Psoas muscle (tissue), 8 donors: ENCODE data around the gene ADRM1. TPM values are rescaled to one million over a fixed set of nuclear protein-coding genes. Genes with fewer than 3 reads are reported as not detected.

Experiments used
- ATAC-seq, 4 donors: fragments of 200-7000 bp; cut with Tn5 transposase; one replicate each; pipeline ENCODE4 v1.9.1; 2020; ENCODE audit warnings: moderate library complexity in 3 of 4, mild to moderate bottlenecking in 2 of 4
- DNase-seq, 2 donors: peaks; one replicate each; pipeline ENCODE4 v3.0.0-alpha.2; 2020
- H3K27ac ChIP-seq: fragments of 200-600 bp; one replicate; pipeline ENCODE4 v1.8.0; 2022
- H3K27me3 ChIP-seq, 3 donors: fragments of 200-600 bp in 1 of 3; one replicate each; pipeline versions ENCODE4 v1.6.1 to v1.8.0; 2013 to 2022; ENCODE audit warnings: low read length in 2 of 3, mild to moderate bottlenecking in 2 of 3, moderate library complexity in 1 of 3; ENCODE audit not compliant: insufficient read depth in 3 of 3
- H3K36me3 ChIP-seq, 2 donors: fragments of 200-600 bp in 1 of 2; one replicate each; pipeline versions ENCODE4 v1.6.1 to v1.8.0; 2013 to 2022; ENCODE audit warnings: low read depth in 1 of 2, mild to moderate bottlenecking in 1 of 2, moderate library complexity in 1 of 2; ENCODE audit not compliant: insufficient read depth in 1 of 2
- H3K4me1 ChIP-seq: fragments of 200-600 bp; one replicate; pipeline ENCODE4 v1.8.0; 2022
- H3K4me3 ChIP-seq: fragments of 200-600 bp; one replicate; pipeline ENCODE4 v1.8.0; 2022; ENCODE audit warnings: mild to moderate bottlenecking
- H3K9me3 ChIP-seq: fragments of 200-600 bp; one replicate; pipeline ENCODE4 v1.8.0; 2022
- WGBS, 3 donors: extraction: QIAGEN DNeasy Blood & Tissue Kit; methylation state at CpG; one replicate each; pipeline versions ENCODE4 v1.1.6 to v1.1.7; 2013; 5-methylcytosine and 5-hydroxymethylcytosine counted together
- intact Hi-C, 2 donors: fragments of 100-400 bp; cut with DNase I; formaldehyde crosslinking; loops; one replicate each; pipeline versions ENCODE4 v1.11.0 to v1.14.2; 2022
- polyA plus RNA-seq, 3 donors: library from polyadenylated mRNA; stranded (reverse); fragments of 200-250 nt; gene quantifications; one replicate each; pipeline ENCODE4 v1.2.3, GENCODE V29; 2013
- total RNA-seq, 4 donors: library from RNA; stranded (reverse); fragmentation: NEBNext Ultra II Directional in 2 of 4; extraction: Animal tissue kit (Norgen Biotek cat#: 25700) in 2 of 4; gene quantifications; one replicate each; pipeline versions ENCODE4 v1.2.1 to v1.2.4, GENCODE V29; 2021 to 2023
- TF ChIP-seq, protein P1 (sequence below): fragments of 200-600 bp; IDR thresholded peaks from one replicate; pipeline ENCODE4 v1.8.0; 2022; ENCODE audit warnings: antibody characterized with exemption
- donor health status: healthy with polysubstance abuse.
- donor health status: DM: no; HTN: no; CAD: no; lungs with moderate emphysema.
- donor health status: Bipolar disorder and iron deficiency.
- donor health status: healthy.
- donor health status: DM: yes; HTN: yes; CAD: no.
- donor health status: DM: no; HTN: no; CAD: no.
- donor health status: DM: no; HTN: no; CAD: no.
- donor health status: DM: yes; HTN: yes; CAD: no.

The ADRM1 gene
- total and polyA plus RNA-seq, 7 donors: 142 to 603 (median 280) TPM

DNA sequence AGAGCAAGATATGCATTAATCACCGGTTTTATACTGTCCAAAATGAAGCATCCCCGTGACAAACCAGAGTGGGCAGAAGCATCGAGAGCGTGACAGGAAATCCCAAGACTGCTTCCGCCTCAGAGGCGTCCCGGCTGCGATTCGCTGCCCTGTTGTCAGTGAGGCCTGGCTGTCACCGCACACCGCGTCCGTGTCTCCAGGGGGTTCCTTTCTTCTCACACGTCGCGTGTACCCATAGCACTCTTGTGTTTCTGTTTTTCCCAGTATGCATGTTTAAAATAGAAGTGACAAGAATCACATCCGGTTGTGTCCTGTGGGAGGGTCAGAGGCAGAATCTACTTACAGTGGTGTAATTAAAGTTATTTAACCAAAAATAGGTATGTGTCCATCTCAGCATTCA lies 8.3 kb upstream of the ADRM1 start:
- no peak for DNase-seq
- 61 to 72% (median 63%) methylated on average over 17 of the region's 17 CpGs for WGBS, 3 donors
- Histone ChIP-seq H3K27ac (no peak overlapping the region), H3K9me3 (no peaks in the 10 kb centered on the region), H3K4me1 (no peaks in the 10 kb centered on the region), H3K27me3 (no peaks in the 10 kb centered on the region), H3K4me3 (no peak overlapping the region), H3K36me3 (peaks cover 0 to 82% of the 10 kb centered on the region in 2 donors)
- intact Hi-C loops: no loop called here
- TF ChIP-seq, protein P1, sequence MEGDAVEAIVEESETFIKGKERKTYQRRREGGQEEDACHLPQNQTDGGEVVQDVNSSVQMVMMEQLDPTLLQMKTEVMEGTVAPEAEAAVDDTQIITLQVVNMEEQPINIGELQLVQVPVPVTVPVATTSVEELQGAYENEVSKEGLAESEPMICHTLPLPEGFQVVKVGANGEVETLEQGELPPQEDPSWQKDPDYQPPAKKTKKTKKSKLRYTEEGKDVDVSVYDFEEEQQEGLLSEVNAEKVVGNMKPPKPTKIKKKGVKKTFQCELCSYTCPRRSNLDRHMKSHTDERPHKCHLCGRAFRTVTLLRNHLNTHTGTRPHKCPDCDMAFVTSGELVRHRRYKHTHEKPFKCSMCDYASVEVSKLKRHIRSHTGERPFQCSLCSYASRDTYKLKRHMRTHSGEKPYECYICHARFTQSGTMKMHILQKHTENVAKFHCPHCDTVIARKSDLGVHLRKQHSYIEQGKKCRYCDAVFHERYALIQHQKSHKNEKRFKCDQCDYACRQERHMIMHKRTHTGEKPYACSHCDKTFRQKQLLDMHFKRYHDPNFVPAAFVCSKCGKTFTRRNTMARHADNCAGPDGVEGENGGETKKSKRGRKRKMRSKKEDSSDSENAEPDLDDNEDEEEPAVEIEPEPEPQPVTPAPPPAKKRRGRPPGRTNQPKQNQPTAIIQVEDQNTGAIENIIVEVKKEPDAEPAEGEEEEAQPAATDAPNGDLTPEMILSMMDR: no peak
- ATAC-seq: no peak

DNA sequence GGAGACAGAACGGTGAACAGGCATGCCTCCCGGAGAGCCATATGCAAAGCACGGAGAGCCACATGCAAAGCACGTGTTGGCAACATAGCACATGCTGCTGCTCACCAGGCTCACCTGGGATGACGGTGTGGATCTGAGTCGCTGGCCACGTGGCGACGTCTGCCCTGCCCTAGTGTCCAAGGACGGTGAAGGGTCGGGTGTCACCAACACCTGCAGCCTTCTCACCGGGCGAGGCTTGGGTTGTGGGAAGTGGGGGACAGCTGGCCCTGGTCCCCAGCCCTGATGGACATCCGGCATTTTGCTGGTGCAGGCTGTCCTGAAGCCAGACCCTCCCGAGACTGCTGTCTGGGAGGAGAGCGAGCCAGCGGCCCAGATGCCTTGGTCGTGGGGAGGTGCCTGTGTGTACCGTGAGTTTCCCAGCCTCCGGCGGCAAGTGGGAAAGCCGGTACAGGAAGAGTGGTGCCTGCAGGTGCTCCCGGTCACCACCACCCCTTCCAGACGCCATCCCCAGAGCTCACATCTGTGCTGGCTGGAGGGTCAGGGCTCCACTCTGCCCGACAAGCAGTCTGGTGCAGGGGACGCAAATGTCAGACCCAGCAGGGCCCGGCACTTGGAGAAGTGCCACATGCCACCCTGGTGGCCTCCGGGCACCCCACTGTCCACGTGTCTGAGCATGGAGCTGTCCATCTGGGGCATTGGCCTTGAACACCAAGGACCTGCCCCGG lies 5.9 kb upstream of the ADRM1 start:
- Histone ChIP-seq H3K36me3 (peaks cover 0 to 58% of the 10 kb centered on the region in 2 donors), H3K27ac (no peak overlapping the region)

DNA sequence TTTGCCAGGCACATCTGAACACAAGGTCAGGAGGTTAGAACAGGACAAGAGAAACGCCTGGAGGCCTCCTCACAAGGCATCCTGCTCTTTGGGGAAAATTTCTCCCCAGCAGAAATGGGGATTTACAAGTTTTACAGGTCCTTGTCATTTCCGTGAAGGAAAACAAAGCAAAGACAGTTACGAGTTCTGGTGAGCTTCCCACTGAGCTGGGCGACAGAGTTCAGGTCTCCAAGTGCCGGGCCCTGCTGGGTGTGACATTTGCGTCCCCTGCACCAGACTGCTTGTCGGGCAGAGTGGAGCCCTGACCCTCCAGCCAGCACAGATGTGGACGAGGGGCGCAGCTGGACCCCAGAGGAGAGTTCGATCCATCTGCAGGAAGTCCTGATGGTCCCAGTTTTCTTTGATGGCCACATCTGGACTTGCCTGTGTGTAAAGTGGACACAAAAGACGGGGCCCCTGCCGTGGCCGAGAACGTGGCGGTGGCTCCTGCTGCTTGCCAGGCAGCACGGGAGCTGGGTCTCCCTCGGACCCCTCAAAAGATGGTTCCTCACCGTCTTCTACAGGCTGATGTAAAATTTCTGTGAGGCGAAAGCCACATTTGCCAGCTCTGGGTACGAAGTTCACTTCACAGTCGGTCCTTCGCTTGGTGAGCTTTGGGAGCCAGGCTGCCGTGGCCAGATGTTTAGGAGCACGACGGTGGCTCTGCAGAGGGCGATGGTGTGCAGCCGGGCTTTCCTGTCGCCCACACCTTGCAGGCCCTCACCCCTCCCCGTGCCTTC lies 5.2 kb upstream of the ADRM1 start:
- no peak overlapping the region for H3K27ac ChIP-seq

More for the DNA sequence above, 5.9 kb upstream of the ADRM1 start:
- 63 to 85% (median 72%) methylated on average over 29 to 30 of the region's 30 CpGs for WGBS, 3 donors
- DNase-seq (no peak), ATAC-seq (peak in 1 of 4 donors; percentile 23)
- TF ChIP-seq, protein P1: no peak
- H3K4me1 ChIP-seq: no peaks in the 10 kb centered on the region
- intact Hi-C loops: no loop called here
- H3K27me3 ChIP-seq: no peaks in the 10 kb centered on the region
- H3K9me3 ChIP-seq: no peaks in the 10 kb centered on the region
- no peak overlapping the region for H3K4me3 ChIP-seq

DNA sequence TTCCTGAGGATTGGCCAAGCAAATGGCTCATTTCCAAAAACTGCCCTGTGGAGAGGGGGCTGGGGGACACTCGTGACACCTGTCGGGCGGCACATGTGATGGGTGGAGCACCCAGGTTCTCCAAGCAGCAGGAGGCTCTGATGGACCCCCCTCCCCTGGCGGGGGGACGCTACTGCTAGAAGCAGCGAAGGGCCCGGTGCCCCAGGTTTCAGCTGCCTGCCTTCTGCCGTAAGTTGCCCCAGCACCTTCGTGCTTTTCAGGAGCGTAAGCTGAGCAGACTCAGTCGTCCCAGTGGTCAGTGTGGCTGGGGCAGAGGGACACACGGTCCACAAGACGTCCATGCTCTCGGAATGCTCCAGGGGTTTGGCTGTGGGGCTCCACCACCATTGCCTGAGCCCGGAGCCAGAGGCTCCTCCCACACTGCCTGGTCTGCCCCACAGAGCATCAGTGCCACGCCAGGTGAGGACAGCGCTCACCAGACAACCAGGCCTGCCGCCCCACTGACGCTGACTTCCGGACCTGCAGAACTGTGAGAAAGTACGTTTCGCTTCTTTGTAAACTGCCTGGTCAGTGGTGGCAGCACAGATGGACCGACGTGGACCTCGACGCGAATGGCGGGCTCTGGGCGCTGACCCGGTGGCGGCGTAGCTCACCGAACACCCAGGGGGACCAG lies 4.1 kb upstream of the ADRM1 start:
- Histone ChIP-seq H3K36me3 (peaks cover 0 to 44% of the 10 kb centered on the region in 2 donors), H3K9me3 (no peaks in the 10 kb centered on the region), H3K27ac (no peak overlapping the region), H3K27me3 (no peaks in the 10 kb centered on the region), H3K4me3 (no peak overlapping the region), H3K4me1 (peaks cover under 1% of the 10 kb centered on the region)
- whole genome bisulfite sequencing, 3 donors: 87 to 90% (median 89%) methylated on average over 32 to 33 of the region's 33 CpGs
- TF ChIP-seq, protein P1: no peak
- no peak for DNase-seq
- ATAC-seq: no peak
- intact Hi-C loops: no loop called here

More for the DNA sequence above, 5.2 kb upstream of the ADRM1 start:
- H3K4me1 ChIP-seq: no peaks in the 10 kb centered on the region
- H3K4me3 ChIP-seq: no peak overlapping the region
- TF ChIP-seq, protein P1: no peak
- ATAC-seq (no peak), DNase-seq (no peak)
- WGBS, 3 donors: 80 to 88% (median 85%) methylated on average over 28 to 29 of the region's 29 CpGs
- H3K36me3 ChIP-seq: peaks cover 0 to 50% of the 10 kb centered on the region in 2 donors
- H3K27me3 ChIP-seq: no peaks in the 10 kb centered on the region
- intact Hi-C loops: no loop called here
- H3K9me3 ChIP-seq: no peaks in the 10 kb centered on the region
